Hepatocyte (in vitro differentiated cells): ENCODE results near the gene CCNT1. TPM values are rescaled to one million over a fixed set of nuclear protein-coding genes. Genes with fewer than 3 reads are reported as not detected.
"Not testable (repeated sequence)": the region's sequence is repeated elsewhere in the genome, so short reads cannot be mapped to it uniquely, and the experiment has no call there.

Experiments
- DNase-seq: peaks from one replicate; pipeline ENCODE4 v3.0.0-alpha.2; 2016; ENCODE audit warnings: low spot score
- H2AFZ ChIP-seq: fragments of 200-600 bp; sonication (generic); 2 replicates; pipeline ENCODE4 v1.6.0; 2016; ENCODE audit warnings: antibody characterized with exemption, mild to moderate bottlenecking
- H3K27ac ChIP-seq: fragments of 200-600 bp; sonication (generic); 2 replicates; pipeline ENCODE4 v1.5.1; 2016; ENCODE audit warnings: mild to moderate bottlenecking
- H3K27me3 ChIP-seq: fragments of 200-600 bp; sonication (generic); 2 replicates; pipeline ENCODE4 v1.6.1; 2016
- H3K36me3 ChIP-seq: fragments of 200-600 bp; sonication (generic); replicated peaks from 2 replicates; pipeline ENCODE4 v1.5.1; 2016; ENCODE audit warnings: low read depth; ENCODE audit not compliant: insufficient read depth
- H3K4me1 ChIP-seq: fragments of 200-600 bp; sonication (generic); 2 replicates; pipeline ENCODE4 v1.5.1; 2016; ENCODE audit warnings: mild to moderate bottlenecking, moderate library complexity; ENCODE audit not compliant: insufficient read depth
- H3K4me2 ChIP-seq: fragments of 200-600 bp; sonication (generic); 2 replicates; pipeline ENCODE4 v1.6.0; 2016
- H3K4me3 ChIP-seq: fragments of 200-600 bp; sonication (generic); 2 replicates; pipeline ENCODE4 v1.5.1; 2016; ENCODE audit warnings: mild to moderate bottlenecking
- H3K79me2 ChIP-seq: fragments of 200-600 bp; sonication (generic); 2 replicates; pipeline ENCODE4 v1.6.0; 2017; ENCODE audit warnings: mild to moderate bottlenecking
- H3K9me2 ChIP-seq: fragments of 200-600 bp; sonication (generic); replicated peaks from 2 replicates; pipeline ENCODE4 v1.6.0; 2017; ENCODE audit warnings: mild to moderate bottlenecking; ENCODE audit not compliant: insufficient read depth
- H3K9me3 ChIP-seq: fragments of 200-600 bp; sonication (generic); 2 replicates; pipeline ENCODE4 v1.5.1; 2016; ENCODE audit warnings: low read depth, mild to moderate bottlenecking
- H4K20me1 ChIP-seq: fragments of 200-600 bp; sonication (generic); 2 replicates; pipeline ENCODE4 v1.6.0; 2016; ENCODE audit warnings: mild to moderate bottlenecking; ENCODE audit not compliant: insufficient read depth, poor library complexity, severe bottlenecking
- CTCF ChIP-seq: fragments of 200-600 bp; sonication (generic); IDR thresholded peaks from 2 replicates; pipeline ENCODE4 v1.5.1; 2016; ENCODE audit warnings: antibody characterized with exemption, mild to moderate bottlenecking; ENCODE audit not compliant: poor library complexity
- EZH2 ChIP-seq: fragments of 200-600 bp; sonication (generic); IDR thresholded peaks from 2 replicates; pipeline ENCODE4 v1.6.1; 2016; ENCODE audit warnings: antibody characterized with exemption, mild to moderate bottlenecking, borderline replicate concordance
- EZH2phosphoT487 ChIP-seq: fragments of 200-600 bp; sonication (generic); IDR thresholded peaks from one replicate; pipeline ENCODE4 v1.6.1; 2018; ENCODE audit warnings: antibody characterized with exemption, mild to moderate bottlenecking, low read depth, moderate library complexity; ENCODE audit not compliant: unreplicated experiment, severe bottlenecking
- WGBS: methylation state at CpG from one replicate; pipeline ENCODE4 v1.1.6; 2016; ENCODE audit warnings: low lambda C conversion rate; ENCODE audit errors: missing lambda C conversion rate; 5-methylcytosine and 5-hydroxymethylcytosine counted together
- polyA plus RNA-seq: library from polyadenylated mRNA; unstranded; fragments of >200 nt; fragmentation: Nextera tagmentation; extraction: Ambion mirVana; gene quantifications from 2 replicates; pipeline ENCODE4 v1.2.1, GENCODE V29; 2016
- total RNA-seq: library from RNA; depleted of rRNA; stranded (reverse); fragments of >200 nt; gene quantifications from 2 replicates; pipeline ENCODE4 v1.2.3, GENCODE V29; 2014

The CCNT1 gene
- total and polyA plus RNA-seq, 2 experiments from 2014 or later: 5.2 to 27.0 TPM

DNA sequence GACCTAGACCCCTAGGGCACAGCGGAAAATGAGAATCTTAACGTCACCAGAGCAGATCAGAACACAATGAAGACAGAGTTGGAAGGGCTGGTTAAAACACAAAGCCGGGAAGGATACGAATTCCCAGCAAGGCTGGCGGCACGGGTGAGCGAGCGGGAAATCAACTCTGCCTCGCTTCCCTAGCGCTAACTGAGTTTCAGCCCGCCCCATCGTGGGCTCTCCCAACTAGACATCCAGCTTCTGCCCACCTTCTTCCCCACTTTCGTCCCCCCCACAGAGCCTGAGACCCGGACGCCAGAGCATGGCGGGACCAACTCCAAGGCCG is 377 bp downstream of the CCNT1 start:
- Histone ChIP-seq H3K27ac (peak overlapping the region; percentile 90), H2AFZ (peak overlapping the region; percentile 13), H3K4me1 (peaks cover 8% of the 10 kb centered on the region), H3K79me2 (peaks cover 49% of the 10 kb centered on the region), H3K9me2 (no peaks in the 10 kb centered on the region), H4K20me1 (peaks cover 25% of the 10 kb centered on the region), H3K27me3 (no peaks in the 10 kb centered on the region), H3K9me3 (no peaks in the 10 kb centered on the region), H3K4me3 (peak overlapping the region; percentile 30), H3K36me3 (no peaks in the 10 kb centered on the region), H3K4me2 (peak overlapping the region; percentile 81)
- no peak for DNase-seq
- TF ChIP-seq CTCF (no peak), EZH2phosphoT487 (no peak), EZH2 (no peak)
- WGBS: 1% methylated on average over 17 of the region's 17 CpGs

DNA sequence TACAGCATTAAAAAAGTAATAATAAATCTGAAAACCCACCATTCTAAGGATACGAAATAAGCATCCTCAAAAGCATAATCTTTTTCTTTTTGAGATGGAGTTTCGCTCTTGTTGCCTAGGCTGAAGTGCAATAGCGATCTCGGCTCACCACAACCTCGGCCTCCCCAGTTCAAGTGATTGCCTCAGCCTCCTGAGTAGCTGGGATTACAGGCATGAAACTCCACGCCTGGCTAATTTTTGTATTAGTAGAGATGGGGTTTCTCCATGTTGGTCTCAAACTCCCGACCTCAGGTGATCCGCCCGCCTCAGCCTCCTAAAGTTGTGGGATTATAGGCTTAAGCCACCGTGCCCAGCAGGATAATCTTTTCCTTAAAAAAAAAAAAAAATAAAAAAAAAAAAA is 4.3 kb downstream of the CCNT1 start:
- DNase-seq: no peak
- H3K9me2 ChIP-seq: no peaks in the 10 kb centered on the region
- TF ChIP-seq EZH2phosphoT487 (no peak), EZH2 (no peak), CTCF (no peak)
- no peaks in the 10 kb centered on the region for H3K27me3 ChIP-seq
- peaks cover 88% of the 10 kb centered on the region for H3K79me2 ChIP-seq
- H3K27ac ChIP-seq: no peak overlapping the region
- H3K4me2 ChIP-seq: no peak overlapping the region
- H4K20me1 ChIP-seq: peaks cover 42% of the 10 kb centered on the region
- WGBS: 87% methylated on average over 10 of the region's 10 CpGs
- H3K4me1 ChIP-seq: peaks cover 8% of the 10 kb centered on the region
- no peaks in the 10 kb centered on the region for H3K9me3 ChIP-seq
- H3K4me3 ChIP-seq: no peak overlapping the region
- H2AFZ ChIP-seq: no peak overlapping the region
- no peaks in the 10 kb centered on the region for H3K36me3 ChIP-seq

DNA sequence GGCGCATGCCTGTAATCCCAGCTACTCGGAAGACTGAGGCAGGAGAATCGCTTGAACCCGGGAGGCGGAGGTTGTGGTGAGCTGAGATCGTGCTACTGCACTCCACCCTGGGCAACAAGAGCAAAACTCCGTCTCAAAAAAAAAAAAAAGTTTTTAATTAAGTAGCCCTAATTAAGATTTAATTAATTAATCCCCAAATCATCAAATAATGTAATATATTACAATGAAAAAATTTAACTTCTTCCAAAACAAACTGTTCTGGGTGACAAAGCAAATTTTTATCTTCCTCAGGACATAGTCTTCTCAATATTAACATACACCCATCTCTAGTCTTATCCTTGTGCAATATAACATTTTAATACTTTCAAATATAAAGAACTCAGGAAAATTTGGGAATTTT is 17.7 kb downstream of the CCNT1 start:
- not testable (repeated sequence) for H3K9me2 ChIP-seq, H2AFZ ChIP-seq, DNase-seq, H3K4me2 ChIP-seq, H3K27me3 ChIP-seq, H4K20me1 ChIP-seq, H3K4me3 ChIP-seq, H3K9me3 ChIP-seq, H3K27ac ChIP-seq, H3K4me1 ChIP-seq, H3K36me3 ChIP-seq
- H3K79me2 ChIP-seq: peaks cover 33% of the 10 kb centered on the region
- WGBS: 100% methylated on average over 7 of the region's 7 CpGs

- H3K9me3 ChIP-seq: no peaks in the 10 kb centered on the region
- H3K27me3 ChIP-seq: no peaks in the 10 kb centered on the region
- DNase-seq: no peak
- TF ChIP-seq EZH2 (no peak), CTCF (no peak), EZH2phosphoT487 (no peak)
- 99% methylated on average over 5 of the region's 5 CpGs for WGBS
- H4K20me1 ChIP-seq: no peaks in the 10 kb centered on the region
- H3K79me2 ChIP-seq: peaks cover 30% of the 10 kb centered on the region
- H2AFZ ChIP-seq: no peak overlapping the region
- H3K4me3 ChIP-seq: no peak overlapping the region
- peaks cover 4% of the 10 kb centered on the region for H3K36me3 ChIP-seq
- no peak overlapping the region for H3K27ac ChIP-seq
- no peaks in the 10 kb centered on the region for H3K9me2 ChIP-seq
- no peaks in the 10 kb centered on the region for H3K4me1 ChIP-seq
- H3K4me2 ChIP-seq: no peak overlapping the region
Observed at GRCh38 chr12:48696626-48697025, 19.9 kb downstream of the CCNT1 start.
